Activated CD8-positive, alpha-beta T cell treated with anti-CD3 and anti-CD28 coated beads for 36 hours (primary cell): ENCODE data around the gene DPEP2. TPM values are rescaled to one million over a fixed set of nuclear protein-coding genes. Genes with fewer than 3 reads are reported as not detected.

Experiments used
- ATAC-seq: fragments of 200-7000 bp; cut with Tn5 transposase; one replicate; pipeline ENCODE4 v1.10.0; 2021; ENCODE audit warnings: mild to moderate bottlenecking, moderate library complexity
- CTCF ChIA-PET: fragments of 350-600 bp; sonication (Branson Sonifier 250); formaldehyde crosslinking; loops from one replicate; lab custom pipeline; 2021; ENCODE audit warnings: antibody characterized with exemption; lab: Charles Lee
- POLR2A ChIA-PET: fragments of 350-600 bp; sonication (Branson Sonifier 250); formaldehyde crosslinking; loops from one replicate; lab custom pipeline; 2021; ENCODE audit warnings: antibody characterized with exemption; lab: Charles Lee
- DNase-seq: peaks from one replicate; pipeline ENCODE4 v3.0.0-alpha.2; 2020
- H3K27ac Mint-ChIP-seq: one replicate; pipeline ENCODE4 v1.8.0; 2021; ENCODE audit warnings: mild to moderate bottlenecking, mixed read lengths
- H3K27me3 Mint-ChIP-seq: one replicate; pipeline ENCODE4 v1.8.0; 2021; ENCODE audit warnings: mixed read lengths
- H3K36me3 Mint-ChIP-seq: one replicate; pipeline ENCODE4 v1.8.0; 2021; ENCODE audit warnings: low read depth, mixed read lengths
- H3K4me1 Mint-ChIP-seq: one replicate; pipeline ENCODE4 v1.8.0; 2021; ENCODE audit warnings: low read depth, mixed read lengths
- H3K4me3 Mint-ChIP-seq: one replicate; pipeline ENCODE4 v1.8.0; 2021; ENCODE audit warnings: mild to moderate bottlenecking, moderate library complexity, mixed read lengths
- H3K9me3 Mint-ChIP-seq: one replicate; pipeline ENCODE4 v1.8.0; 2021; ENCODE audit warnings: mixed read lengths
- CTCF ChIP-seq: fragments of 200-600 bp; IDR thresholded peaks from one replicate; pipeline ENCODE4 v1.8.0; 2022; ENCODE audit warnings: antibody characterized with exemption, mild to moderate bottlenecking
- intact Hi-C: fragments of 100-400 bp; cut with micrococcal nuclease; formaldehyde crosslinking; loops from one replicate; pipeline ENCODE4 v1.10.0; 2022
- total RNA-seq, 2 experiments: library from RNA; stranded (reverse); gene quantifications; one replicate each; pipeline ENCODE4 v1.2.3, GENCODE V29; 2021

The DPEP2 gene
- total RNA-seq, 2 experiments from 2014 or later, result 2.9 TPM

- Mint-ChIP-seq H3K9me3 (no peaks in the 10 kb centered on the region), H3K27ac (no peak overlapping the region), H3K27me3 (no peaks in the 10 kb centered on the region), H3K4me1 (peaks cover 24% of the 10 kb centered on the region), H3K36me3 (no peaks in the 10 kb centered on the region), H3K4me3 (no peak overlapping the region)
- ChIA-PET CTCF (interaction anchor here (0.7 to 1.4 kb wide), 4 partner anchors 8 to 52 kb away, joined by 3 to 4 read pairs (median 3); no protein-coding TSS in a partner anchor), POLR2A (interaction anchor here (1.0 to 1.4 kb wide), 2 partner anchors 10 to 11 kb away, joined by 3 to 4 read pairs; partner anchors contain the start of gene DPEP2)
- ATAC-seq (no peak), DNase-seq (no peak)
- intact Hi-C loops, result no loop called here
- TF ChIP-seq CTCF, result no peak
Observed at GRCh38 chr16:67988675-67989074, 10.6 kb downstream of the DPEP2 start.

- no peak for ATAC-seq
- TF ChIP-seq CTCF, result no peak
- no peaks in the 10 kb centered on the region for H3K27me3 Mint-ChIP-seq
- POLR2A ChIA-PET, result interaction anchor here (0.7 to 1.0 kb wide), 2 partner anchors 9 to 17 kb away, joined by 3 read pairs; no protein-coding TSS in a partner anchor
- no peak overlapping the region for H3K4me3 Mint-ChIP-seq
- peak overlapping the region; percentile 26 for H3K27ac Mint-ChIP-seq
- intact Hi-C loops, result no loop called here
- H3K36me3 Mint-ChIP-seq, result no peaks in the 10 kb centered on the region
- no peaks in the 10 kb centered on the region for H3K9me3 Mint-ChIP-seq
- H3K4me1 Mint-ChIP-seq, result peaks cover 25% of the 10 kb centered on the region
- no peak for DNase-seq
- CTCF ChIA-PET, result interaction anchor here (1.2 to 1.4 kb wide), 2 partner anchors 53 to 171 kb away, joined by 3 to 4 read pairs; no protein-coding TSS in a partner anchor
Observed at GRCh38 chr16:67987460-67988160, 11.7 kb downstream of the DPEP2 start.

GRCh38 chr16:67986949-67987348 is 12.3 kb downstream of the DPEP2 start:
- DNase-seq (no peak), ATAC-seq (no peak)
- TF ChIP-seq CTCF, result no peak
- CTCF ChIA-PET, result interaction anchor here (1.2 kb wide), 1 partner anchor 170 kb away, joined by 4 read pairs; no protein-coding TSS in a partner anchor
- no peaks in the 10 kb centered on the region for H3K27me3 Mint-ChIP-seq
- POLR2A ChIA-PET, result interaction anchor here (1.3 to 1.4 kb wide), 2 partner anchors 12 to 241 kb away, joined by 3 to 6 read pairs; partner anchors contain the start of gene DPEP2
- H3K9me3 Mint-ChIP-seq, result no peaks in the 10 kb centered on the region
- no peak overlapping the region for H3K27ac Mint-ChIP-seq
- H3K4me1 Mint-ChIP-seq, result peaks cover 21% of the 10 kb centered on the region
- H3K4me3 Mint-ChIP-seq, result no peak overlapping the region
- no peaks in the 10 kb centered on the region for H3K36me3 Mint-ChIP-seq
- intact Hi-C loops, result no loop called here

- intact Hi-C loops, result no loop called here
- DNase-seq, result no peak
- no peak overlapping the region for H3K4me3 Mint-ChIP-seq
- no peaks in the 10 kb centered on the region for H3K9me3 Mint-ChIP-seq
- no peaks in the 10 kb centered on the region for H3K36me3 Mint-ChIP-seq
- no peak overlapping the region for H3K27ac Mint-ChIP-seq
- H3K27me3 Mint-ChIP-seq, result no peaks in the 10 kb centered on the region
- CTCF ChIA-PET, result interaction anchor here (0.8 to 2.4 kb wide), 7 partner anchors 10 to 246 kb away, joined by 3 to 6 read pairs (median 3); no protein-coding TSS in a partner anchor
- H3K4me1 Mint-ChIP-seq, result peaks cover 21% of the 10 kb centered on the region
- ATAC-seq, result no peak
- POLR2A ChIA-PET, result no interaction called here
- TF ChIP-seq CTCF, result no peak
Observed at GRCh38 chr16:67982011-67982696, 17.1 kb downstream of the DPEP2 start.
